T-helper 1 cell (primary cell): ENCODE results near the gene GHITM.

Experiments used
- DNase-seq, 5 donors: peaks; one replicate each; pipeline ENCODE4 v3.0.0-alpha.2; 2012 to 2020

The GHITM gene

DNA sequence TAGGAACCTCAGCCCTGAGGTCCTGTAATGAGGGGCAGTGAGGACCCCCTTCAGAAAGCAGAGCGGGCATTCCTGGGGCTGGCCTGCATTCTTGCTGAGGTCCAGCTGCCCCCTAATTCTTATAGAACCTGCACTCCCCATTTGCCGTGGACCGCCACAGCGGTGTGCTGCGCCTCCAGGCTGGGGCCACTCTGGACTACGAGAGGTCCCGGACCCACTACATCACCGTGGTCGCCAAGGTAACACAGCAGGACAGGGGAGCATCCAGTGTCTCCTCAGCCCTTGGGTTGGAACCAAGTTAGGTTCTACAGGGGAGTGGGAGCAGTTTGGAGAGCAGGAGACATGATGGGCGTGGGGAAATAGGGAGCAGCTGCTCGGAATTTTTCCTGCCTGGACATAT is 62.4 kb downstream of the GHITM start:
- no peak for DNase-seq

DNA sequence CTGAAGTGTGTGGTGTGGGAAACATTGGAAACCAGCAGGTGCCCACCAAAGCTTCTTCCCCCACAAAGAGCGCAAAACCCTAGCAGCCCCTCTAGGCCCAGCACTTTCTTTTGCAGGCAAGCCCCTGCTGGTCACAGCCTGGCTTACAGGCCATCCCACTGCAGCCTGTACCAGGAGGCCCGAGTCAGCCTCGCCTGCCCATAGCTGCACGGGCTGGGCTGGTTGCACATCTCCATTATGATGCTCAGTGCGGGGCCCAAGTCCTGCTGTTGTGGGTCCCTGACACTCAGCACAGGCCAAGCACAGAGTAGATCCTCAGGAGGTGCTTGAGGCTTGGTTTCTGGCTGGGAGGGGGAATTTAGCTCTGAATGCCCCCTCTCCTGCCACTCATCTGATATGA is 63.0 kb downstream of the GHITM start:
- DNase-seq = no peak
